ENCODE results near the gene SERPINA4. TPM values are rescaled to one million over a fixed set of nuclear protein-coding genes. Genes with fewer than 3 reads are reported as not detected.
A peak's percentile ranks its signal among the peaks of the same experiment; 100 is the strongest.
"Not testable (repeated sequence)": the region's sequence is repeated elsewhere in the genome, so short reads cannot be mapped to it uniquely, and the experiment has no call there.

The SERPINA4 gene
- total and polyA plus RNA-seq, 4 donors, result not detected

DNA sequence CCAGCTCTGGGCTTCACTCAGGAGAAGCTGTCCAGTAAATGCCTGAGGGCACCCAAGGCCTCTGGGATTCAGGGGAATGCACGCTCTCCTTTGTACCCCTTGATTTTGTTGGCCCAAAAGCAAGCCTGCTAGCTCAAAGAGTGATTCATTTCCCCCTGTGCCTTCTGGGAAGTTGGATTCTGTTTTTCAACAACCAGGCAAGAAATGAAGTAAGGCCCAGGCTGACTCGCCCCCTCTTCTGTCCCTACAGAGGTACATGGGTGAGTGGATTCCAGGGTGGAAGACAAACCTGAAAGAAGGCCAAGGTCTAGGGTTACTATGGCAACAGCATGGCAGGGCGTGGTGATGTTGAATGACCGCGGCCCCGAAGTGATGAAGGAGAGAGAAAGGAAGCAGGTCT is 10.7 kb downstream of the SERPINA4 start:
- no peak for DNase-seq
- peak overlapping the region in 1 of 2 donors; percentile 18 for H3K27ac ChIP-seq (ENCODE audit: low read depth in 1 of 2, low read length in 2 of 2)
- no peak for ATAC-seq (ENCODE audit: low FRiP score)

DNA sequence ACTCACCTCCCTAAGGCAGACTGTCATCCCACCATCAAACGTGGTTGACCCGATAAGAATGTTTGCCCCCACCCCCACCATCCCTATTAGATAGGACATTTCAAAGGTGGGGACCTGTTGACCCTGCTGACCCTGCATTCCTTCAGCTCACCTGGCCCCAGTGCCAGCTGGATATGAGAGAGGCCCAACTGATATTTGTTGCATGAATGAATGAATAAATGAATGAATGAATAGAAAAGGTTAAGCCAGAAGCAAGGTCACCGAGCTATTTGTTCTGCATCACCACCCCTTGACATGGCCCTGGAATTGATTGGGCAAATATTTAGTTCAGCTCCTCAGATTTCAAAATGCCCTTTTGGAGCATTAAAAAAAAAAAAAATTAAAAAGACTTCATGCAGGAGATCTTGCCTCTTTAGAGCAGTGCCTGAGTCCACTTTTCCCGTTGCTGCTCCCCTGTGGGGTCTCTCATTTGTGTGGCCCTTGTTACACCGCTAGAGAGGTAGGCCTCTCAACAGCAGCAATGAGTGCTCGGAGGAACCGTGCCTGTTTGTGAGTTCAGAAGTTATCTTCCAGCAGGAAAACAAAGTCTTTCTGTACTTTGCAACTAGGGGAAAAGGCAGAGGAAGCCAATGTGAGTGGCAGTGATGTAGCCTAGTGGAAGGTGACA is 11.5 kb downstream of the SERPINA4 start:
- ATAC-seq (ENCODE audit: low FRiP score) (no peak), DNase-seq (no peak)
- 89 to 92% methylated on average over 7 of the region's 7 CpGs for WGBS, 2 donors
- Histone ChIP-seq H3K27ac (ENCODE audit: low read depth in 1 of 2, low read length in 2 of 2) (no peak overlapping the region), H3K4me1 (ENCODE audit: control insufficient read depth in 1 of 2, insufficient read depth in 2 of 2, low read length in 2 of 2) (no peaks in the 10 kb centered on the region), H3K36me3 (ENCODE audit: control insufficient read depth in 1 of 2, insufficient read depth in 2 of 2, low read length in 1 of 2) (no peaks in the 10 kb centered on the region), H3K4me3 (ENCODE audit: low read length in 2 of 2) (no peak overlapping the region), H3K9me3 (ENCODE audit: control insufficient read depth, low read length) (no peaks in the 10 kb centered on the region), H3K27me3 (ENCODE audit: control insufficient read depth in 1 of 2, insufficient read depth in 2 of 2, low read length in 1 of 2) (no peaks in the 10 kb centered on the region)
- intact Hi-C loops (cut with DNase I), result no loop called here

More for the DNA sequence above, 10.7 kb downstream of the SERPINA4 start:
- H3K9me3 ChIP-seq (ENCODE audit: control insufficient read depth, low read length), result no peaks in the 10 kb centered on the region
- H3K27me3 ChIP-seq (ENCODE audit: control insufficient read depth in 1 of 2, insufficient read depth in 2 of 2, low read length in 1 of 2), result no peaks in the 10 kb centered on the region
- no peaks in the 10 kb centered on the region for H3K36me3 ChIP-seq (ENCODE audit: control insufficient read depth in 1 of 2, insufficient read depth in 2 of 2, low read length in 1 of 2)
- no peak overlapping the region for H3K4me3 ChIP-seq (ENCODE audit: low read length in 2 of 2)
- intact Hi-C loops (cut with DNase I), result no loop called here
- 61 to 68% methylated on average over 6 of the region's 6 CpGs for WGBS, 2 donors
- H3K4me1 ChIP-seq (ENCODE audit: control insufficient read depth in 1 of 2, insufficient read depth in 2 of 2, low read length in 2 of 2), result no peaks in the 10 kb centered on the region

DNA sequence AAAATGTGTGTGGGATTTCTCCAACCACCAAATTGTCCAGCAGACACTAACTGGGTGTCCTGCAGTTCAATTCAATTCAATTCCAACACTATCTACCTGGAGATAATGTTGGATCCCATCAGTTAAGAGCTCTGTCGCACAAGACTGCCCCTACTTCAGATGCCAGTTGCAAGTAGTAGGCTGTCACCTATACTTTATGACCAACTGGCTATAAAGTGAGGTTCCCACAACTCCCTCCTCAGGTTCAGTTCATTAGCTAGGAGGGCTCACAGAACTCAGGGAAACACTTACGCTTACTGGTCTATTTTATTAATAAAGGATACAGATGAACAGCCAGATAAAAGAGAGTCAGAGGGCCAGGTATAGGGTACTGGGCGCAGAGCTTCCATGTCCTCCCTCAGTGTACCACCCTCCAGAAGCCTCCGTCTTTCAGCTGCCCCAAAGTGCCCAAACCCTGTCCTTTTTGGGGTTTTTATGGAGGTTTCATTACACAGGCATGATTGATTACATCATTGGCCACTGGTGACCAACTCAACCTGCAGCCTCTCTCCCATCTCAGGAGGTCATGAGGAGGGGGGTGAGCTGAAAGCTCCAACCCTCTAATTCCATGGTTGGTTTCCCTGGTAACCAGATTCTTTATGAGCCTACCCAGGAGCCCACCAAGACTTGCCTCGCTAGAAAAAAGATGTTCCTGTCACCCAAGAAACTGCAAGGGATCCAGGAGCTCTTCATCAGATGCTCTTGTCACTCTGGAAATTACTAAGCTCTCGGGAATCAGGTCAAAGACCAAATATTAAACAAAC is 12.4 kb downstream of the SERPINA4 start:
- no peaks in the 10 kb centered on the region for H3K9me3 ChIP-seq (ENCODE audit: control insufficient read depth, low read length)
- no peak overlapping the region for H3K4me3 ChIP-seq (ENCODE audit: low read length in 2 of 2)
- H3K36me3 ChIP-seq (ENCODE audit: control insufficient read depth in 1 of 2, insufficient read depth in 2 of 2, low read length in 1 of 2), result no peaks in the 10 kb centered on the region
- ATAC-seq (ENCODE audit: low FRiP score), result no peak
- no peak for DNase-seq
- H3K27ac ChIP-seq (ENCODE audit: low read depth in 1 of 2, low read length in 2 of 2), result no peak overlapping the region
- intact Hi-C loops (cut with DNase I), result no loop called here
- no peaks in the 10 kb centered on the region for H3K27me3 ChIP-seq (ENCODE audit: control insufficient read depth in 1 of 2, insufficient read depth in 2 of 2, low read length in 1 of 2)
- no peaks in the 10 kb centered on the region for H3K4me1 ChIP-seq (ENCODE audit: control insufficient read depth in 1 of 2, insufficient read depth in 2 of 2, low read length in 2 of 2)
- 88 to 90% methylated on average over 6 of the region's 6 CpGs for WGBS, 2 donors

DNA sequence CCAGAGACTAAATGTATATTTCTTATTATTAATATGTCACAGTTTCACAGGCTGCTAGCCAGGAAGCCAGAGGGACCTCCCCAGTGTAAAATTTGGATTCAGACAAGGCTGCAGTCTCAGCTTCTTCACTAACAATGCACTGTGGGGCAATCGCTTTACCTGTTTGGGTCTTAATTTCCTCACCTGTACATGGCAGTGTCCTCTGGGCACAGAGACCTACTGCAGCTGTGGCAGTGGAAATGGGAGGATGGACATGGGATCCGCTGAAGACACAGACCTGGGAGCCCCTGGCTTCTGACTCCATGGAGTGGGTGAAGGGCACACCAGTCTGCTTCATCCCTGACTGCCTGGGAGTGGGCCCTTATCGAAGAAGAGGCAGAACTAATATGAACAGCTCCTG is 13.1 kb downstream of the SERPINA4 start:
- 74 to 80% methylated on average over 3 of the region's 3 CpGs for WGBS, 2 donors
- Histone ChIP-seq H3K27ac (ENCODE audit: low read depth in 1 of 2, low read length in 2 of 2) (no peak overlapping the region), H3K27me3 (ENCODE audit: control insufficient read depth in 1 of 2, insufficient read depth in 2 of 2, low read length in 1 of 2) (no peaks in the 10 kb centered on the region), H3K4me1 (ENCODE audit: control insufficient read depth in 1 of 2, insufficient read depth in 2 of 2, low read length in 2 of 2) (no peaks in the 10 kb centered on the region), H3K36me3 (ENCODE audit: control insufficient read depth in 1 of 2, insufficient read depth in 2 of 2, low read length in 1 of 2) (no peaks in the 10 kb centered on the region), H3K9me3 (ENCODE audit: control insufficient read depth, low read length) (no peaks in the 10 kb centered on the region), H3K4me3 (ENCODE audit: low read length in 2 of 2) (no peak overlapping the region)
- ATAC-seq (ENCODE audit: low FRiP score) (no peak), DNase-seq (no peak)
- intact Hi-C loops (cut with DNase I), result no loop called here

DNA sequence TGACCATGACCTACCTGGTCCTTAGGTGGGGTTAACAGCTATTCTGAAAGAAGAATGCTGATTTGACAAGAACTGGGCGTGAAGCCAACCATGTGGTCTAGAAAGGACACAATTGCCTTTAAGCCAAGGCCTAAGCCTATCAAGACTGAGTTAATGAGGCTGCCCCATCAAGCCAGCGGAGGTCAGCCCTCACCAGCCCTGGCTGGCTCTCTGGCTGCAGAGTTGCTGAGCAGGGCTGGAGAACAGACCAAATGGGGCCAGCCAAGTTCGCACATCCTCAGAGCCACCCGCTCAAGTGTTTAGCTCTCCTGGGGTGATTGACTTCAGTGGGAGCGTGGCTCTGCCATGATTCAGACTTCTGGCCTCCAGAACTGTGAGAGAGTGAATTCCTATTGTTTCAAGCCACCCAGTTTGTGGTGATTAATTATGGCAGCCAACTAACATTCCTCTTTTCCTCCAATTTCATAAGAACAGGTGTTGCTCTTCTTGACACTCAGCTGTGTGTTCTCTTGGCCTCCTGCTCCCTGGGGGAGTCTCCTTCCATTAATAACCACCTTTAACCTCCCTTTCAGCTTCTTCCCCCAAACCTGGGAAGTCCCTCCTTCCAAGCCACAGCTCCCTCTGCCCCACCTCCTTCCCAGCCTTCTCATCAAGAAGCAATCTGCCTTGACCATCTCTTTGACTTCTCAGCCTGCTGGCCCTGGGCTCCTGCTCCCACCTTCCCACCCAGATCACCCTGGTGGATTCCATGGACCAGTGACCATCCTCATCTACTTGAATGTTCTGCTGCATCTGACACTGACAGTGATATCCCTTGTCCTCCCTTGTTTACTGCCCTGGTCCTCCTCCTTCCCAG is 14.7 kb downstream of the SERPINA4 start:
- intact Hi-C loops (cut with DNase I), result no loop called here
- no peak overlapping the region for H3K27ac ChIP-seq (ENCODE audit: low read depth in 1 of 2, low read length in 2 of 2)
- DNase-seq (no peak), ATAC-seq (ENCODE audit: low FRiP score) (no peak)
- 85 to 88% methylated on average over 5 of the region's 5 CpGs for WGBS, 2 donors
- H3K27me3 ChIP-seq (ENCODE audit: control insufficient read depth in 1 of 2, insufficient read depth in 2 of 2, low read length in 1 of 2), result no peaks in the 10 kb centered on the region
- H3K4me1 ChIP-seq (ENCODE audit: control insufficient read depth in 1 of 2, insufficient read depth in 2 of 2, low read length in 2 of 2), result no peaks in the 10 kb centered on the region
- no peaks in the 10 kb centered on the region for H3K9me3 ChIP-seq (ENCODE audit: control insufficient read depth, low read length)
- H3K4me3 ChIP-seq (ENCODE audit: low read length in 2 of 2), result no peak overlapping the region
- no peaks in the 10 kb centered on the region for H3K36me3 ChIP-seq (ENCODE audit: control insufficient read depth in 1 of 2, insufficient read depth in 2 of 2, low read length in 1 of 2)

DNA sequence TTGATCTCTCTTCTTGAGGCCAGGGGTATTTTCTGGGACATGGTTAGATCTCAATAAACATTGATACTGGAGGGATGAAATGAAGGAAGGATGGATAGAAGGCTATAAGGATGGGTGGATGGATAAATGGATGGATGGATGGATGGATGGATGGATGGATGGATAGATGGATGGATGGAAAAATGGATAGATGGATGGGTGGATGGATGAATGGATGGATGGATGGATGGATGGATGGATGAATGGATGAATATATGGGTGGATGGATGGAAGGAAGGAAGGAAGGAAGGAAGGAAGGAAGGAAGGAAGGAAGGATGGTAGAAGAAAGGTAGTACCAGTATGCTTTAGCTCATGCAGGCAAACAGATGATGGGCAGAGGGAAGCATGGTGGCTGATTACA is 16.2 kb downstream of the SERPINA4 start:
- H3K27ac ChIP-seq (ENCODE audit: low read depth in 1 of 2, low read length in 2 of 2); H3K9me3 ChIP-seq (ENCODE audit: control insufficient read depth, low read length); H3K36me3 ChIP-seq (ENCODE audit: control insufficient read depth in 1 of 2, insufficient read depth in 2 of 2, low read length in 1 of 2); H3K4me1 ChIP-seq (ENCODE audit: control insufficient read depth in 1 of 2, insufficient read depth in 2 of 2, low read length in 2 of 2); H3K27me3 ChIP-seq (ENCODE audit: control insufficient read depth in 1 of 2, insufficient read depth in 2 of 2, low read length in 1 of 2); intact Hi-C loops (cut with DNase I); H3K4me3 ChIP-seq (ENCODE audit: low read length in 2 of 2); ATAC-seq (ENCODE audit: low FRiP score); DNase-seq: not testable (repeated sequence)

DNA sequence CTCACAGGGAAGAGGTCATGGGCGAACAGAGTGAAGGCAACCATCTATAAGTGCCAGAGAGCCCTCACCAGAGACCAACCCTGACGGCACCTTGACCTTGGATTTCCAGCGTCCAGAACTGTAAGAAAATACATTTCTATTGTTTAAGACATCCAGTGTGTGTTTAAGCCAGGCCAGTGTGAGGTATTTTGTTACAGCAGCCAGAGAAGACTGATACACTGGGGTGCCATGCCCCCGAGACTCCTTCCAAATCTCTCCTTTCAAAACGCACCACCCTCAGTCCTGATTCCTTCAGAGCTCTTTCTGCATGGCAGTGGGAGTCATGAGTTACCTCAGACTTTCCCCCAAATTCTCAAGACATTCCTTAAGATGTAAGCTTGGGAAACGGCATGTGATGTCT is 17.5 kb downstream of the SERPINA4 start:
- Histone ChIP-seq H3K4me1 (ENCODE audit: control insufficient read depth in 1 of 2, insufficient read depth in 2 of 2, low read length in 2 of 2) (no peaks in the 10 kb centered on the region), H3K4me3 (ENCODE audit: low read length in 2 of 2) (no peak overlapping the region), H3K27ac (ENCODE audit: low read depth in 1 of 2, low read length in 2 of 2) (no peak overlapping the region), H3K9me3 (ENCODE audit: control insufficient read depth, low read length) (no peaks in the 10 kb centered on the region), H3K36me3 (ENCODE audit: control insufficient read depth in 1 of 2, insufficient read depth in 2 of 2, low read length in 1 of 2) (no peaks in the 10 kb centered on the region), H3K27me3 (ENCODE audit: control insufficient read depth in 1 of 2, insufficient read depth in 2 of 2, low read length in 1 of 2) (no peaks in the 10 kb centered on the region)
- DNase-seq (no peak), ATAC-seq (ENCODE audit: low FRiP score) (no peak)
- intact Hi-C loops (cut with DNase I), result no loop called here
- WGBS, 2 donors, result 77 to 85% methylated on average over 6 of the region's 6 CpGs

DNA sequence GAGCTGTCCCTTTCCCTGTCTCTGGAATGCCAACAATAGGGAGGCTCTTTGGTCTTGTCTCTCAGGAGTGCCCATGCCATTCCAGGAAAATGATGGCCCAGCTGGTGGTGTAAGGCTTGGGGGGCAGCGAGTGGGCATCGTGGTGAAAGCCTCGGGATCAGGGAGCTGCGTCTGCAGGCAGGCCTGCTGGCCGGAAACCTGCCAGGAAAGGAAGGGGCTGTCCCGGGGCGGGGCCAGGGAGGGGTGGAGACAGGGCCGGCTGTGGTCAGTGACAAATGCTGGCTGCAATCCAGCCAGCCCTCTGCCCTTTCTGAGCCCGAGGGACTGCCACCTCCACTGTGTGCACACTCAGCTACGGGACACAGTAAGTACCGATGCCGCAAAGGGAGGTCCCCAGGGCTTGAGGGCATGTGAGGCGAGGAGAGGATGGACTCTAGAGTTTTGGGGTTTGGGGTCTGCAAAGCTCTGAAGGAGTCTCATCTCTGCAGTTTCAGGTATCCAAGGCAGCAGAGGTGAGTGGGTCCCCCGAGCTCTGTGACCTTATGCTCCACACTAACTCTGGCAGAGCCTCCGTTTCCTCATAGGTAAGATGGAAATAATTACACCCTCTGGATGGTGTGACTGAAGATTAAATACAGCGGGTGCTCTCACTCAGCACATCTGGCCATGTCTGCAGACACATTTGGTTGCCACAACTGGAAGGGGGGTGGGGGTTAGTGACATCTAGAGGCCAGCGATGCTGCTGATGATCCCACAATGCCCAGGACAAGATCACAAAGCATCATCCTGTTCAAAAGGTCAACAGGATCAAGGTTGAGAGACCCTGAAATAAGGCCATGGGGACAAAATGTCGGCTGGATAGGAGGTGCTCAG is 20.1 kb downstream of the SERPINA4 start, which contains the start of gene SERPINA5:
TSS of gene SERPINA5 (plus strand) at position 300 of the 873 bp plus-strand sequence. CDS start 5,937 bp downstream, outside the sequence.
- H3K27ac ChIP-seq (ENCODE audit: low read depth in 1 of 2, low read length in 2 of 2), result no peak within 1 kb of the TSS
- intact Hi-C loops (cut with DNase I), result no loop called here
- ATAC-seq (ENCODE audit: low FRiP score) (no peak), DNase-seq (peak; percentile 61 to 84)
- no peaks in the 10 kb centered on the region for H3K36me3 ChIP-seq (ENCODE audit: control insufficient read depth in 1 of 2, insufficient read depth in 2 of 2, low read length in 1 of 2)
- WGBS, 2 donors, result 49 to 51% methylated on average over 18 of the region's 18 CpGs
- H3K4me3 ChIP-seq (ENCODE audit: low read length in 2 of 2), result no peak within 1 kb of the TSS
- H3K4me1 ChIP-seq (ENCODE audit: control insufficient read depth in 1 of 2, insufficient read depth in 2 of 2, low read length in 2 of 2), result no peaks in the 10 kb centered on the region
- H3K9me3 ChIP-seq (ENCODE audit: control insufficient read depth, low read length), result no peaks in the 10 kb centered on the region
- H3K27me3 ChIP-seq (ENCODE audit: control insufficient read depth in 1 of 2, insufficient read depth in 2 of 2, low read length in 1 of 2), result no peaks in the 10 kb centered on the region

Measured in aorta (tissue), 5 donors.